Transverse colon (tissue), 4 donors: ENCODE measurements around the gene PHF10.

Source experiments
- POLR2A ChIP-seq: fragments of 450-650 bp; IDR thresholded peaks from one replicate; pipeline ENCODE4 v1.6.1; 2016; ENCODE audit warnings: antibody characterized with exemption, mild to moderate bottlenecking, moderate library complexity
- POLR2AphosphoS5 ChIP-seq, 3 donors: sonication (generic); formaldehyde crosslinking; IDR thresholded peaks; one replicate each; pipeline ENCODE4 v1.6.1; 2016; ENCODE audit warnings: antibody characterized with exemption in 3 of 3
- TF ChIP-seq, protein P1 (sequence below), 5 experiments: fragments of 200-600 bp in 3 of 5; fragments of 450-650 bp in 2 of 5; sonication (generic) in 3 of 5; IDR thresholded peaks; 1 replicate in 2 of 5; 2 replicates in 3 of 5; pipeline ENCODE4 v1.5.1; 2016 to 2017; ENCODE audit warnings: antibody characterized with exemption in 5 of 5, inconsistent platforms in 3 of 5, mild to moderate bottlenecking in 2 of 5, moderate library complexity in 1 of 5

GRCh38 chr6:169707772-169708171, 16.5 kb downstream of the PHF10 start:
- TF ChIP-seq, protein P1, sequence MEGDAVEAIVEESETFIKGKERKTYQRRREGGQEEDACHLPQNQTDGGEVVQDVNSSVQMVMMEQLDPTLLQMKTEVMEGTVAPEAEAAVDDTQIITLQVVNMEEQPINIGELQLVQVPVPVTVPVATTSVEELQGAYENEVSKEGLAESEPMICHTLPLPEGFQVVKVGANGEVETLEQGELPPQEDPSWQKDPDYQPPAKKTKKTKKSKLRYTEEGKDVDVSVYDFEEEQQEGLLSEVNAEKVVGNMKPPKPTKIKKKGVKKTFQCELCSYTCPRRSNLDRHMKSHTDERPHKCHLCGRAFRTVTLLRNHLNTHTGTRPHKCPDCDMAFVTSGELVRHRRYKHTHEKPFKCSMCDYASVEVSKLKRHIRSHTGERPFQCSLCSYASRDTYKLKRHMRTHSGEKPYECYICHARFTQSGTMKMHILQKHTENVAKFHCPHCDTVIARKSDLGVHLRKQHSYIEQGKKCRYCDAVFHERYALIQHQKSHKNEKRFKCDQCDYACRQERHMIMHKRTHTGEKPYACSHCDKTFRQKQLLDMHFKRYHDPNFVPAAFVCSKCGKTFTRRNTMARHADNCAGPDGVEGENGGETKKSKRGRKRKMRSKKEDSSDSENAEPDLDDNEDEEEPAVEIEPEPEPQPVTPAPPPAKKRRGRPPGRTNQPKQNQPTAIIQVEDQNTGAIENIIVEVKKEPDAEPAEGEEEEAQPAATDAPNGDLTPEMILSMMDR (IDR thresholded peaks at IDR 0.05), result no peak
- TF ChIP-seq POLR2A (no peak), POLR2AphosphoS5 (IDR thresholded peaks at IDR 0.05) (no peak)
